Activated T-helper 1 cell treated with anti-CD3 and anti-CD28 coated beads, Interleukin-12 subunit alpha, Interleukin-12 subunit beta, Interleukin-2, Interleukin-4 antibody, amounts not matched to agents 30 ng/mL and 10 ng/mL and 1 ng/mL, durations not matched to agents 14 hours and 24 hours and 36 hours (primary cell): Measurements from ENCODE around the gene PSG2. TPM values are rescaled to one million over a fixed set of nuclear protein-coding genes. Genes with fewer than 3 reads are reported as not detected.
"Not testable (repeated sequence)": the region's sequence is repeated elsewhere in the genome, so short reads cannot be mapped to it uniquely, and the experiment has no call there.

Experiments
- DNase-seq: peaks from one replicate; pipeline ENCODE4 v3.0.0; 2021; ENCODE audit warnings: low spot score
- H3K27ac Mint-ChIP-seq: one replicate; pipeline ENCODE4 v1.8.0; 2021; ENCODE audit warnings: mild to moderate bottlenecking, mixed read lengths
- H3K27me3 Mint-ChIP-seq: one replicate; pipeline ENCODE4 v1.8.0; 2022; ENCODE audit warnings: mild to moderate bottlenecking, moderate library complexity, mixed read lengths; ENCODE audit not compliant: insufficient read depth
- H3K36me3 Mint-ChIP-seq: one replicate; pipeline ENCODE4 v1.8.0; 2021; ENCODE audit warnings: low read depth, mixed read lengths
- H3K4me1 Mint-ChIP-seq: one replicate; pipeline ENCODE4 v1.8.0; 2021; ENCODE audit warnings: low read depth, mixed read lengths
- H3K4me3 Mint-ChIP-seq: one replicate; pipeline ENCODE4 v1.8.0; 2021; ENCODE audit warnings: mild to moderate bottlenecking, moderate library complexity, mixed read lengths
- H3K9me3 Mint-ChIP-seq: one replicate; pipeline ENCODE4 v1.8.0; 2021; ENCODE audit warnings: mixed read lengths
- intact Hi-C: fragments of 100-400 bp; cut with micrococcal nuclease; formaldehyde crosslinking; loops from one replicate; pipeline ENCODE4 v1.15.1; 2024
- total RNA-seq: library from RNA; stranded (reverse); gene quantifications from 2 replicates; pipeline ENCODE4 v1.2.3, GENCODE V29; 2022

PSG2 gene
- total RNA-seq, 1 donor from 2014 or later = not detected

- H3K36me3 Mint-ChIP-seq, DNase-seq, H3K4me3 Mint-ChIP-seq, H3K27me3 Mint-ChIP-seq, intact Hi-C loops, H3K27ac Mint-ChIP-seq, H3K4me1 Mint-ChIP-seq: not testable (repeated sequence)
- peaks cover 20% of the 10 kb centered on the region for H3K9me3 Mint-ChIP-seq
Measured at GRCh38 chr19:43104215-43104850, 21.8 kb upstream of the PSG2 start.

- H3K4me1 Mint-ChIP-seq = no peaks in the 10 kb centered on the region
- DNase-seq = no peak
- intact Hi-C loops = no loop called here
- H3K27me3 Mint-ChIP-seq = no peaks in the 10 kb centered on the region
- H3K36me3 Mint-ChIP-seq = no peaks in the 10 kb centered on the region
- H3K9me3 Mint-ChIP-seq = peaks cover 20% of the 10 kb centered on the region
- no peak overlapping the region for H3K27ac Mint-ChIP-seq
- no peak overlapping the region for H3K4me3 Mint-ChIP-seq
Measured at GRCh38 chr19:43101950-43102349, 19.4 kb upstream of the PSG2 start.

- H3K27me3 Mint-ChIP-seq, H3K9me3 Mint-ChIP-seq, DNase-seq, intact Hi-C loops, H3K27ac Mint-ChIP-seq, H3K4me1 Mint-ChIP-seq, H3K4me3 Mint-ChIP-seq, H3K36me3 Mint-ChIP-seq: not testable (repeated sequence)
Measured at GRCh38 chr19:43098416-43098815, 15.9 kb upstream of the PSG2 start.

- H3K27me3 Mint-ChIP-seq, H3K4me3 Mint-ChIP-seq, H3K36me3 Mint-ChIP-seq, intact Hi-C loops, DNase-seq, H3K27ac Mint-ChIP-seq, H3K4me1 Mint-ChIP-seq, H3K9me3 Mint-ChIP-seq: not testable (repeated sequence)
Measured at GRCh38 chr19:43087702-43088340, 5.3 kb upstream of the PSG2 start.

GRCh38 chr19:43085796-43086530 lies 3.5 kb upstream of the PSG2 start:
- H3K4me3 Mint-ChIP-seq, H3K4me1 Mint-ChIP-seq, DNase-seq, H3K27me3 Mint-ChIP-seq, intact Hi-C loops, H3K9me3 Mint-ChIP-seq, H3K27ac Mint-ChIP-seq, H3K36me3 Mint-ChIP-seq: not testable (repeated sequence)

- intact Hi-C loops, H3K4me1 Mint-ChIP-seq, H3K27ac Mint-ChIP-seq, H3K36me3 Mint-ChIP-seq, H3K4me3 Mint-ChIP-seq, H3K9me3 Mint-ChIP-seq, H3K27me3 Mint-ChIP-seq: not testable (repeated sequence)
- peak; percentile 2 for DNase-seq
Measured at GRCh38 chr19:43084196-43084832, 1.8 kb upstream of the PSG2 start.

GRCh38 chr19:43083721-43084120 lies 1.2 kb upstream of the PSG2 start:
- DNase-seq, intact Hi-C loops, H3K4me1 Mint-ChIP-seq, H3K36me3 Mint-ChIP-seq, H3K27ac Mint-ChIP-seq, H3K27me3 Mint-ChIP-seq, H3K4me3 Mint-ChIP-seq, H3K9me3 Mint-ChIP-seq: not testable (repeated sequence)

- H3K27me3 Mint-ChIP-seq = peaks cover 1% of the 10 kb centered on the region
- H3K9me3 Mint-ChIP-seq = no peaks in the 10 kb centered on the region
- H3K27ac Mint-ChIP-seq = no peak overlapping the region
- intact Hi-C loops = no loop called here
- DNase-seq = no peak
- no peak overlapping the region for H3K4me3 Mint-ChIP-seq
- no peaks in the 10 kb centered on the region for H3K4me1 Mint-ChIP-seq
- H3K36me3 Mint-ChIP-seq = no peaks in the 10 kb centered on the region
Measured at GRCh38 chr19:43078311-43078710, 4.2 kb downstream of the PSG2 start.

- intact Hi-C loops, H3K27ac Mint-ChIP-seq, H3K4me1 Mint-ChIP-seq, H3K9me3 Mint-ChIP-seq, H3K27me3 Mint-ChIP-seq, DNase-seq, H3K36me3 Mint-ChIP-seq, H3K4me3 Mint-ChIP-seq: not testable (repeated sequence)
Measured at GRCh38 chr19:43077881-43078280, 4.6 kb downstream of the PSG2 start.

GRCh38 chr19:43062418-43062817 lies 20.1 kb downstream of the PSG2 start:
- DNase-seq, H3K27ac Mint-ChIP-seq, intact Hi-C loops, H3K27me3 Mint-ChIP-seq, H3K4me3 Mint-ChIP-seq, H3K36me3 Mint-ChIP-seq, H3K4me1 Mint-ChIP-seq: not testable (repeated sequence)
- H3K9me3 Mint-ChIP-seq = peaks cover 16% of the 10 kb centered on the region

- intact Hi-C loops, H3K27me3 Mint-ChIP-seq, DNase-seq, H3K27ac Mint-ChIP-seq, H3K4me3 Mint-ChIP-seq, H3K4me1 Mint-ChIP-seq, H3K36me3 Mint-ChIP-seq: not testable (repeated sequence)
- peaks cover 24% of the 10 kb centered on the region for H3K9me3 Mint-ChIP-seq
Measured at GRCh38 chr19:43061326-43061725, 21.2 kb downstream of the PSG2 start.

- H3K27me3 Mint-ChIP-seq, H3K27ac Mint-ChIP-seq, H3K4me3 Mint-ChIP-seq, intact Hi-C loops, H3K36me3 Mint-ChIP-seq, H3K4me1 Mint-ChIP-seq, DNase-seq: not testable (repeated sequence)
- peaks cover 32% of the 10 kb centered on the region for H3K9me3 Mint-ChIP-seq
Measured at GRCh38 chr19:43060254-43060653, 22.2 kb downstream of the PSG2 start.

GRCh38 chr19:43059482-43059881 lies 23.0 kb downstream of the PSG2 start:
- intact Hi-C loops, H3K36me3 Mint-ChIP-seq, H3K27me3 Mint-ChIP-seq, DNase-seq, H3K4me3 Mint-ChIP-seq, H3K27ac Mint-ChIP-seq, H3K4me1 Mint-ChIP-seq: not testable (repeated sequence)
- peaks cover 40% of the 10 kb centered on the region for H3K9me3 Mint-ChIP-seq
